ENCODE results near the gene RUNX1.

RUNX1 gene

GRCh38 chr21:34933609-34934335 is 115.3 kb downstream of the RUNX1 start:
- Mint-ChIP-seq H3K4me1 (peaks cover 22% of the 10 kb centered on the region), H3K9me3 (no peaks in the 10 kb centered on the region), H3K4me3 (no peak overlapping the region), H3K27ac (no peak overlapping the region), H3K27me3 (ENCODE audit: low read depth) (peaks cover 25% of the 10 kb centered on the region), H3K36me3 (ENCODE audit: low read depth) (no peaks in the 10 kb centered on the region)
- TF ChIP-seq CTCF (IDR thresholded peaks at IDR 0.05; ENCODE audit: unreplicated experiment in 3 of 3): no peak

- Mint-ChIP-seq H3K9me3 (no peaks in the 10 kb centered on the region), H3K36me3 (ENCODE audit: low read depth) (no peaks in the 10 kb centered on the region)
These were observed 116.9 kb downstream of the RUNX1 start for GRCh38 chr21:34932233-34932632.

GRCh38 chr21:34930971-34931370 is 118.1 kb downstream of the RUNX1 start:
- Mint-ChIP-seq H3K36me3 (ENCODE audit: low read depth) (no peaks in the 10 kb centered on the region), H3K27me3 (ENCODE audit: low read depth) (peaks cover 25% of the 10 kb centered on the region), H3K9me3 (no peaks in the 10 kb centered on the region), H3K4me3 (no peak overlapping the region), H3K4me1 (peaks cover 11% of the 10 kb centered on the region), H3K27ac (no peak overlapping the region)
- no peak for TF ChIP-seq CTCF (IDR thresholded peaks at IDR 0.05; ENCODE audit: unreplicated experiment in 3 of 3)

More at GRCh38 chr21:34932233-34932632, 116.9 kb downstream of the RUNX1 start:
- H3K27ac Mint-ChIP-seq: no peak overlapping the region
- H3K4me3 Mint-ChIP-seq: no peak overlapping the region
- TF ChIP-seq CTCF (IDR thresholded peaks at IDR 0.05; ENCODE audit: unreplicated experiment in 3 of 3): no peak
- peaks cover 10% of the 10 kb centered on the region for H3K4me1 Mint-ChIP-seq
- peaks cover 25% of the 10 kb centered on the region for H3K27me3 Mint-ChIP-seq (ENCODE audit: low read depth)

- TF ChIP-seq CTCF (IDR thresholded peaks at IDR 0.05; ENCODE audit: unreplicated experiment in 3 of 3): no peak
- peaks cover 7% of the 10 kb centered on the region for H3K4me1 Mint-ChIP-seq
- H3K36me3 Mint-ChIP-seq (ENCODE audit: low read depth): no peaks in the 10 kb centered on the region
- H3K27ac Mint-ChIP-seq: no peak overlapping the region
- H3K27me3 Mint-ChIP-seq (ENCODE audit: low read depth): peaks cover 5% of the 10 kb centered on the region
- H3K4me3 Mint-ChIP-seq: no peak overlapping the region
- no peaks in the 10 kb centered on the region for H3K9me3 Mint-ChIP-seq
These were observed 120.5 kb downstream of the RUNX1 start for GRCh38 chr21:34928637-34929036.

GRCh38 chr21:34927992-34928391 is 121.1 kb downstream of the RUNX1 start:
- H3K9me3 Mint-ChIP-seq: no peaks in the 10 kb centered on the region
- H3K27ac Mint-ChIP-seq: no peak overlapping the region
- peaks cover 5% of the 10 kb centered on the region for H3K27me3 Mint-ChIP-seq (ENCODE audit: low read depth)
- TF ChIP-seq CTCF (IDR thresholded peaks at IDR 0.05; ENCODE audit: unreplicated experiment in 3 of 3): no peak
- H3K36me3 Mint-ChIP-seq (ENCODE audit: low read depth): no peaks in the 10 kb centered on the region
- H3K4me1 Mint-ChIP-seq: peaks cover 7% of the 10 kb centered on the region
- no peak overlapping the region for H3K4me3 Mint-ChIP-seq
